GM23338 (cell line): Measurements from ENCODE around the gene CCDC149.

Experiments used
- CREB1 ChIP-seq: fragments of 250-450 bp; sonication (Bioruptor Pico); IDR thresholded peaks from 2 replicates; pipeline ENCODE4 v1.5.0; 2020; ENCODE audit warnings: low read depth, mild to moderate bottlenecking, moderate library complexity
- CTCF ChIP-seq, 2 experiments: fragments of 200-600 bp in 1 of 2; sonication (generic) in 1 of 2; conservative IDR thresholded peaks; 2 replicates each; pipeline versions ENCODE4 v1.5.1 to v1.6.1; 2016 to 2017; ENCODE audit warnings: antibody characterized with exemption in 2 of 2, low read depth in 2 of 2, mild to moderate bottlenecking in 2 of 2, moderate library complexity in 1 of 2
- EZH2 ChIP-seq: fragments of 200-600 bp; sonication (generic); IDR thresholded peaks from one replicate; pipeline ENCODE4 v1.8.0; 2017; ENCODE audit warnings: antibody characterized with exemption, mild to moderate bottlenecking, low read depth; ENCODE audit not compliant: unreplicated experiment
- EZH2phosphoT487 ChIP-seq: fragments of 200-600 bp; sonication (generic); IDR thresholded peaks from one replicate; pipeline ENCODE4 v1.8.1; 2018; ENCODE audit warnings: antibody characterized with exemption; ENCODE audit not compliant: unreplicated experiment
- POLR2AphosphoS5 ChIP-seq: IDR thresholded peaks from 2 replicates; pipeline ENCODE4 v1.6.1; 2016; ENCODE audit warnings: antibody characterized with exemption, low read depth
- REST ChIP-seq: IDR thresholded peaks from one replicate; pipeline ENCODE4 v1.6.1; 2018; ENCODE audit warnings: antibody characterized with exemption; ENCODE audit not compliant: unreplicated experiment
- STAT1 ChIP-seq: IDR thresholded peaks from one replicate; pipeline ENCODE4 v1.6.1; 2016; ENCODE audit warnings: antibody characterized with exemption; ENCODE audit not compliant: unreplicated experiment

- TF ChIP-seq CTCF (conservative IDR thresholded peaks at IDR 0.05; ENCODE audit: low read depth in 2 of 2) (no peak), EZH2phosphoT487 (no peak), POLR2AphosphoS5 (no peak), CREB1 (CRISPR knock-in tag) (no peak), EZH2 (no peak), REST (no peak), STAT1 (no peak)
Observed at GRCh38 chr4:24935856-24936255, 23.0 kb upstream of the CCDC149 start.
